Vagina (tissue), 2 donors: ENCODE measurements around the gene RIPOR1.

Experiments
- CTCF ChIP-seq, 3 experiments: fragments of 450-650 bp in 2 of 3; fragments of 200-600 bp in 1 of 3; sonication (generic) in 1 of 3; IDR thresholded peaks; one replicate each; pipeline ENCODE4 v1.5.1; 2017 to 2019; ENCODE audit warnings: antibody characterized with exemption in 3 of 3, mild to moderate bottlenecking in 2 of 3, moderate library complexity in 2 of 3
- POLR2AphosphoS5 ChIP-seq, 2 donors: sonication (generic); formaldehyde crosslinking; IDR thresholded peaks; one replicate each; pipeline ENCODE4 v1.9.0; 2017; ENCODE audit warnings: antibody characterized with exemption in 2 of 2, mild to moderate bottlenecking in 2 of 2, low read depth in 1 of 2; ENCODE audit not compliant: insufficient read depth in 1 of 2

GRCh38 chr16:67528870-67529581 is 397 bp downstream of the RIPOR1 start:
- TF ChIP-seq CTCF (IDR thresholded peaks at IDR 0.05): no peak
- TF ChIP-seq POLR2AphosphoS5 (IDR thresholded peaks at IDR 0.05; ENCODE audit: insufficient read depth in 1 of 2, low read depth in 1 of 2): peak in 1 of 2 donors; percentile 2
